HEK293 (cell line): Measurements from ENCODE around the gene CD9.

Experiments
- CTCF ChIP-seq: fragments of 450-650 bp; formaldehyde crosslinking; IDR thresholded peaks from 2 replicates; pipeline ENCODE4 v1.5.1; 2016; ENCODE audit warnings: missing biosample characterization, missing genetic modification characterization
- ZBTB49 ChIP-seq: fragments of 450-650 bp; formaldehyde crosslinking; IDR thresholded peaks from 2 replicates; pipeline ENCODE4 v1.5.1; 2016; ENCODE audit warnings: missing biosample characterization, missing genetic modification characterization, low read depth
- ZIC2 ChIP-seq: fragments of 450-650 bp; formaldehyde crosslinking; IDR thresholded peaks from 2 replicates; pipeline ENCODE4 v1.5.1; 2016; ENCODE audit warnings: missing biosample characterization, missing genetic modification characterization

DNA sequence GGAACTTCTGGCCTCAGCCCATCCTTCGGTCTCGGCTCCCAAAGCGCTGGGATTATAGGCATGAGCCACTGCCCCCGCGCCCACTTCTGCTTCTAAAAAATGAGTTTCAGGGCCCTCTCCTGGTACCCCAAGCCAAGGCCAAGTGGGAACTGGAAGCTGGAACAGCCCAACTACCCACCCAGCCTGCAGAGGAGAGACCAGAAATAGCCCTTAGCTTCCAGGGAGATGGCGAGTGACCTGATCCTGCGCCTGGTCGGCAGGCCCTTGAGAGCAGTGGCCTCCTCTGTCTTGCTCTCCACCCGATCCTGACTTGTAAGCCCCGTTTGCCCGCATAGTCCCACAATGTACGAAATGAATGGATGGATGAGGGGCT lies 79.0 kb downstream of the CD9 start:
- TF ChIP-seq ZIC2 (tag by site-specific recombination) (no peak), CTCF (tag by site-specific recombination) (no peak), ZBTB49 (tag by site-specific recombination) (no peak)
